Stimulated activated CD8-positive, alpha-beta memory T cell treated with anti-CD3 and anti-CD28 coated beads, Interleukin-12 subunit alpha, Interleukin-12 subunit beta, amount 100 ng/mL, for 4 hours (primary cell): ENCODE data around the gene NELL1.

Source experiments
- DNase-seq: peaks from one replicate; pipeline ENCODE4 v3.0.0-alpha.2; 2020; ENCODE audit warnings: low read depth

The NELL1 gene

GRCh38 chr11:20875889-20876288, 206.5 kb downstream of the NELL1 start:
- DNase-seq, result no peak

DNA sequence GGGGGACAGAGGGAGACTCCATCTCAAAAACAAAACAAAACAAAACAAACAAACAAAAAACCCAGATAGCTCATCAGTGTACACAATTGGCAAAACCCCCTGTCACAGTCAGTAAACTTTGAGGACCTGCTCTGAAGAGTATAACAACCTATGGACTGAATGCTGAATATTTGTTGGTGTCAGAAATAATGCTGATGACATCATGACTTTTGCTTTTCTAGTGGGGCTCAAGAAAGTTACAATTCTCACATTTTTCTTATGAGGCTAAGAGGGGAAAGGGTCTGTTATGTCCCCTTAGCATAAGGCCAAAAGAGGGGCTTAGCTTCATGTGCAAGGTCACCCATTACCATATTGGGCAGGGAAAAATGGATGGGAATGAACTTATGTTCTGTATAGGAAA, 207.4 kb downstream of the NELL1 start:
- DNase-seq, result no peak

- no peak for DNase-seq
Observed at GRCh38 chr11:20880094-20880493, 210.7 kb downstream of the NELL1 start.

DNA sequence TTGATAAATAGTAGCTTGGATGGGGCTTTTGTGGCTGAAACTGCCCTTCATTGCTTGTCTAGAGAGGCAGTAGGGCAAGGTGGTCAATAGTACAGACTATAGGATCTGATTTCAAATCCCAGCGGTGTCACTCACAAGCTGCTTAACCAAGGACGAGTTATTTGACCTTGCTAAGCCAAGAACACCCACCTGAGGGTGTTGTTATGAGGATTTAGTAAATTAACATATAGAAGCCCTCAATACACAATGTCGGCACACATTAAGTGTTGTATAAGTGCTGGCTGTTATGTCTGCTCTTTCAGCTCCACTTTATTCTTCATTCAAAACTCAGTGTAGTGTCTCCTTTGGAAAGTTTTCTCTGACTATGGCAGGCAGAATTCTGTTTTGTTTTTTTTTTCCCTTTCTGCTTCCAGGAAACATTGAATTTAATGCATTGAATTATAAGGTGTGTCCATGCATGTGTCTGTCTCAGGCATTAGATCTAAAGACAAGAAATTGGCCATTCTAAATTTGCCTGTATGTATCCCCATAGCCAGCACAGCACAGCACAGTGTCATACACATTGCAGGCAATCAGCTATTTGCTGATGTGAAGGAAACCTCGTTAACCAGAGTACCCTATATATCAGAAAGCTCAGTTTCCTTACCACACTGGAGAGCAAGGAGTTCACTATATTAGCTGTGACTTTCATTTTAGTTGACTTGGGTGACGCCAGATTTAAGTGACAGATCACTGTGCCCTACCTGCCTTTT, 212.1 kb downstream of the NELL1 start:
- no peak for DNase-seq

- DNase-seq, result no peak
Observed at GRCh38 chr11:20887137-20887536, 217.8 kb downstream of the NELL1 start.

DNA sequence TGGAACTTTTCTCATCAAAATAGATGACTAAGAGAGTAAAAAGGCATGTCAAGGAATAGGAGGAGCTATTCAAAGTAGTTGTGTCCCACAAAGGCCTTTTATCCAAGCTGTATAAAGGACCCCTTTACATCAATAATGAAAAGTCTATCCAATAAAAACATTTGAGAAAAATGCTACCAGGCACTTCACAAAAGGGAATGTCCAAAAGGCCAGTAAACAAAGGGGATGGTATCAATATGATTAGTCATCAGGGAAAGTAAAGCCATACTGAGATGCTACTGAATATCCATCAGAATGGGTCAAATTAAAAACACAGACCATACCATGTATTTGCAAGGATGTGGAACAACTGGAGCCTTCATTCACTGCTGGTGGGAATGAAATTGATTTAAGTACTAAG, 224.9 kb downstream of the NELL1 start:
- DNase-seq, result no peak

GRCh38 chr11:20909995-20910726, 240.8 kb downstream of the NELL1 start:
- no peak for DNase-seq

DNA sequence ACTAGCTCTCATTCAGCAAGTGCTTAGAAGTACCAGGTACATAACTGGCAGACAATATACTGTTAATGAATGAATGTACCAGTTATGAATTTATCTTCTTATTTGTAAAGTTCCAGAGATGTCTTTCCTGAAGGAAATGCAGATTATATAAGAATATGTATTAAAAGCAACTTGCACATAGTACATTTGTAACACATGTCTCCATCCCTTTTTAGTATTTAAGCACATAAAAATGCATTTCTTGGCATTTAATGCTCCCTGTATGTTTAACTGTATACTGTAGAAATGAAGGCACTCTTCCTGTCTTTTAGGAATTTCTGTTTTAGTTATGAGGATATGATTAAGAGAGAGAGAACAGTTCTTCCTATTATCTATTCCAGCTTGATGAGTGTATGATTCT, 241.3 kb downstream of the NELL1 start:
- no peak for DNase-seq

DNA sequence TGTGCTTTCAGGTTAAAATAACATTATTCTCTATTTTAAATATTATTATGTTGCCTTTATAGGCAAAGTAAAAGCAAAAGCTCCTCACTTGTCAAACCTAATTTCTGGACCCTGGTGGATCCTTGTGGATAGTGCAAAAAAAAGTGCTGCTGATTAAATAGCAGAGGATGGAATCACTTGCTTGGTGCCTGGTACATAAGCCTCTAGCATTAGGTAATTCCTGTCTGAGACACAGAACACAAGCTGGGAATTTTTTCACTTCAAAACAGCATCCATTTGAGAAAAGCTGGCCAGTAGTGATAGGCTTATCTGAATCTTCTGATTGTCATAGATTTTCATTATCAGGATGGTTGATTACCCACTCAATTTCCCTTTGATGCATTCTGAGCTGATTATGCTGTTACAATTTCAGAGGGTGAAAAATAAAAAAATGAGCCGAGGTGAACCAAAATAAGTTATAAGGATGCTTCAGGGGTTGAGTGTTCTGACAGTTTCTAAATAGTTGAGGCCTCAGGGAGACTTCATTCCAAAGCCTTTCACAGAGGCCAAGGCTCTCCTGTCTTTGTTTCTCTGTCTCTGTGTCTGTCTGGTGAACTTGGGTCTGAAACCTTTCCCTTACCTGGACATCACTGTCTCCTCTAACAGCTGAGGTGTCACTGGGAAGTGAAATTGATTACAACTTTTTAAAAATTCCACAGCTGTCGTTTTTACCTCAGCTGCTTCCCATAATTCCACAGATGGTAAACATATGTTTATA, 242.9 kb downstream of the NELL1 start:
- no peak for DNase-seq

- DNase-seq, result no peak
Observed at GRCh38 chr11:20912922-20913512, 243.6 kb downstream of the NELL1 start.

- no peak for DNase-seq
Observed at GRCh38 chr11:20917306-20917705, 247.9 kb downstream of the NELL1 start.

DNA sequence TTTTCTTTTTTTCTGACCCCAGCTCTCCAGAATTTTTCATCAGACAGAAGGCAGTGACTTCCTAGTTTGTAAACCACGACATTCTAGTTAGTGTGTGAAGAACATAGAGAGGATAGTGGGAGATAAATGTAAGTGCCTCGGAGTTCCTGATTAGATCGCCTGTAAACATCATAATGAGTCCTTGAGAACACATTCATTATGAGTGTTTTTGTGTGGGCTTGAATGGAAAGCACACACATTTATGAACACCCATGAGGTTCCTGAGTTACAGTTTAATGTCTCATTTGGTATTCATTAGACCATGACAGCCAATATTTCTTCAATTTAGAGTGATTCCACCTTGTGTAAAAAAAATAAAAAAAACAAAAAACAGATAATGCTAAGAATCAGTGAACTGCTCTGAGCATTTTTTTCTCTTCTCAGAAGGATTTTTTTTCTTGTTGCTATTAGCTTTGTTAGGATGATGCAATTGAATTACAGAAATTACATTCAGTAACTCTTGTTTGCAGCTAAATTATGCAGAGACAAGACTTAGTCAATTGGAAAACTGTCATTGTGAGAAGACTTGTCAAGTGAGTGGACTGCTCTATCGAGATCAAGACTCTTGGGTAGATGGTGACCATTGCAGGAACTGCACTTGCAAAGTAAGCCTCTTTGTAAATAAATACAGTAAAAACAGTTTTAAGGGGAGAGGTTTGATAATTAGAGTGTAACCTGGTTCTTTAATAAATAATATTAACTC, 257.6 kb downstream of the NELL1 start:
- no peak for DNase-seq

DNA sequence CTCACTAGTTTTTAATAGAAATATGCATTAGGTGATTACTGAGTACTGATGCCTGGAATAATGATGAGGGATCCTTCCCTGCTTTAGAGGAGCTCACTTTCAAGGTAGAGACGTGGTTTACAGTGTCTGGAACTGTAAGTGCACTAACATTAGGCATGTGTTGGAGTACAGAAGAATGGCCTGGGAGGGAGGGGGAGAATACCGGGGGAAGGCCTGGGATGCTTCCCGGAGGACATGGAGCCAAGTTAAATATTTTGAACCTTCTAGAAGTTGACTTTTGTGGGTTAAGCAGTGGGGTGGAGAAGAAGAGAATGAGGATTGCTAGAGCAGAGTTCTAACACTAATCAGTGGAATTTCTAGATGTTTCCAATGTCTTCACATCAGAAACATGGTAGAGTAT, 261.6 kb downstream of the NELL1 start:
- DNase-seq, result no peak

- no peak for DNase-seq
Observed at GRCh38 chr11:20933086-20933485, 263.7 kb downstream of the NELL1 start.

DNA sequence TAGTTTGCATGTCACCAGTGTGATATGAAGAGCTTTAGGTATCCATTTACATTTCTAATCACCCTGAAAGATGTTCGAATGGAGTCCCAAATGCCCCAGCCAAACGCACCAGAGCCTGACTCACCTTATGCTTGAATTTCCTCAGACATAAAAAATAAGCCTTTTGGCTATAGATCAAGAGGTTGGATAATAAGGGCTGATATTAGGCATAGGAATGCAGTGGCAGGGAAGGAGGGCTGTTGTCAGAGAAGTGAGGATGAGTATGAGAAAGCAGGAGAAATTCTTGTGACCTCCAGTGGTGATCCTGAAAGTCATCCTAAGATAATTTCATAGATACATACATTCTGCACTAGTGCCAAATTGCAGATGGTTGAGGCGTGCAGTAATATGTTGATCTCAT, 264.6 kb downstream of the NELL1 start:
- DNase-seq, result no peak

GRCh38 chr11:20934516-20934915, 265.1 kb downstream of the NELL1 start:
- no peak for DNase-seq

GRCh38 chr11:20937826-20938225, 268.4 kb downstream of the NELL1 start:
- no peak for DNase-seq

DNA sequence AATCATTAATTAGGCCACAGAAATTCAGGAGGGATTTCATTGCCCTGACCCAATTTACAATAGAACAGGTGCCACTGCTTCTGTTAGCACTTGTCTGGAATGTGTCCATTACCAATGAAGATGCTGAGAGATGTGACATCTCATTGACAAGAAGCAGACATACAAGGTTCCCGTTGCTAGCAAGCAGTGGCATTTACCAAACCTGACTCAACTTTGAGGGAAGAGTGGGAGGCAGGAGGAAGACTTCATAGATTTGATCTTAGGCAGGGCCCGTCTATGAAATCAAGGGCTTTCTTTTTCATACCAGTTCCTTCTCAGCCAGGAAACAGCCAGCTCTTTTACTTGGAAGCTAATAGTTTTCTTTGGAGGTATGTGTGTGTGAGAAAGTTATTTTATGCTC, 280.2 kb downstream of the NELL1 start:
- no peak for DNase-seq

DNA sequence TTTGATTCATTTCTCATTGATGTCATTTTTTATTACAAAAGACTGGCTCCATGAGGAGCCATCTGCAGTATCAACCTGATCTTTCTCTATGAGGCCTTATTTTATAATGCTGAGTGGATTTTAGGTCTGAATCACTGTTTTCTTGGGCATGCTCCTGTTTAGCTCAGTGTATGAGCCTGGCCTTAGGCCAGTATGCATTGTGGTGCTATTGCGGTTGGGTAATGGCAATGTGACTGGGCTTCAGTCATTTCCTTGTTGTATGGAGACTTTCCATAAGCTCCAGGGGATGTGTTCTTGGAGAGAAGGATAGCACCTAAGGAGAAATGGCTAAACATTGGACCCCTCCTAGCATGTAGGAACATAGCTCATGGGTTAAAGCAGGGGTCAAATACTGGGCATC, 293.2 kb downstream of the NELL1 start:
- no peak for DNase-seq

- DNase-seq, result no peak
Observed at GRCh38 chr11:20963596-20963995, 294.2 kb downstream of the NELL1 start.

DNA sequence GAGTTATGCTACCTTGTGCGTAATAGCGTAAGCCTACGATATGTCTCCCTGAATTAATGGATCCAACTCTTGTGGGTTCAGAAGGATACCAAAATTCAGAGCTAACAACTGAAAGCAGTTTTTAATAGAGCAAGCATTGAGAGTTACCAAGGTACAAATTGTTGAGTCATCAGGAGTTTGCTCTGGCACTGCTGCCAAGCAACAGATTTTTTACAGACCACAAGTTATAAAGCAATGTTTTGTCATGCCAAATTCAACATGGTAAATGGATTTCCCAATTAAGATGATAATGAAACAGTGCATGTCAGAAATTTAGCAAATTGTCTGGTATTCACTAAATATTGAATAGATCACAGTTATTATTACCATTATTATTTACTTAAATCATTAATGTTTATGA, 295.6 kb downstream of the NELL1 start:
- DNase-seq, result no peak

GRCh38 chr11:20966489-20966888, 297.1 kb downstream of the NELL1 start:
- no peak for DNase-seq
